Gastroesophageal sphincter (tissue), 3 donors: ENCODE data around the gene LACC1.

ENCODE experiments used
- POLR2A ChIP-seq, 2 donors: fragments of 450-650 bp; IDR thresholded peaks; one replicate each; pipeline ENCODE4 v1.6.1; 2017; ENCODE audit warnings: antibody characterized with exemption in 2 of 2, mild to moderate bottlenecking in 2 of 2, moderate library complexity in 1 of 2
- TF ChIP-seq, protein P1 (sequence below), 4 experiments: fragments of 200-600 bp in 2 of 4; fragments of 450-650 bp in 2 of 4; sonication (generic) in 1 of 4; IDR thresholded peaks; one replicate each; pipeline ENCODE4 v1.5.1; 2017 to 2019; ENCODE audit warnings: antibody characterized with exemption in 4 of 4, mild to moderate bottlenecking in 2 of 4, moderate library complexity in 2 of 4

- TF ChIP-seq, protein P1, sequence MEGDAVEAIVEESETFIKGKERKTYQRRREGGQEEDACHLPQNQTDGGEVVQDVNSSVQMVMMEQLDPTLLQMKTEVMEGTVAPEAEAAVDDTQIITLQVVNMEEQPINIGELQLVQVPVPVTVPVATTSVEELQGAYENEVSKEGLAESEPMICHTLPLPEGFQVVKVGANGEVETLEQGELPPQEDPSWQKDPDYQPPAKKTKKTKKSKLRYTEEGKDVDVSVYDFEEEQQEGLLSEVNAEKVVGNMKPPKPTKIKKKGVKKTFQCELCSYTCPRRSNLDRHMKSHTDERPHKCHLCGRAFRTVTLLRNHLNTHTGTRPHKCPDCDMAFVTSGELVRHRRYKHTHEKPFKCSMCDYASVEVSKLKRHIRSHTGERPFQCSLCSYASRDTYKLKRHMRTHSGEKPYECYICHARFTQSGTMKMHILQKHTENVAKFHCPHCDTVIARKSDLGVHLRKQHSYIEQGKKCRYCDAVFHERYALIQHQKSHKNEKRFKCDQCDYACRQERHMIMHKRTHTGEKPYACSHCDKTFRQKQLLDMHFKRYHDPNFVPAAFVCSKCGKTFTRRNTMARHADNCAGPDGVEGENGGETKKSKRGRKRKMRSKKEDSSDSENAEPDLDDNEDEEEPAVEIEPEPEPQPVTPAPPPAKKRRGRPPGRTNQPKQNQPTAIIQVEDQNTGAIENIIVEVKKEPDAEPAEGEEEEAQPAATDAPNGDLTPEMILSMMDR (IDR thresholded peaks at IDR 0.05) = no peak
- no peak for TF ChIP-seq POLR2A (IDR thresholded peaks at IDR 0.05)
These were observed 33.1 kb upstream of the LACC1 start for GRCh38 chr13:43846496-43847158.
